Measurements from ENCODE around the gene SLC15A3.

Gene SLC15A3

GRCh38 chr11:60928563-60929001 lies 23.4 kb downstream of the SLC15A3 start:
- no peak for DNase-seq (ENCODE audit: low read depth)

DNA sequence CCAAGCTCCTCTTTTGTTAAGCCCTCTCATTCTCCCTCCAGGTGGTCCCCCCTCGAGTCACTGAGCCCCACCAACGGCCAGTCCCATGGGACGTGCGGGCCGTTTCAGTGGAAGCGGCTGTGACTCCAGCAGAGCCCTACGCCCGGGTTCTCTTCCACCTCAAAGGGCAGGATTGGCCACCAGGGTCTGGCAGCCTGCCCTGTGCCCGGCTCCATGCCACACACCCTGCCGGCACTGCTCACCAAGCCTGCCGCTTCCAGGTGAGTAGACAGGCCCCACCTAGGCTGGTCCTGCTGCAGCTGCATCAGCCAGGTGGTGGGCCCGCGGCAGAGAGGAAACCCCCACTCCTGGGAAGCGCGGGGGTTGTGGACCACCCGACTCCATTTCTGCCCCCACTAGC lies 24.4 kb downstream of the SLC15A3 start:
- no peak for DNase-seq (ENCODE audit: low read depth)

DNA sequence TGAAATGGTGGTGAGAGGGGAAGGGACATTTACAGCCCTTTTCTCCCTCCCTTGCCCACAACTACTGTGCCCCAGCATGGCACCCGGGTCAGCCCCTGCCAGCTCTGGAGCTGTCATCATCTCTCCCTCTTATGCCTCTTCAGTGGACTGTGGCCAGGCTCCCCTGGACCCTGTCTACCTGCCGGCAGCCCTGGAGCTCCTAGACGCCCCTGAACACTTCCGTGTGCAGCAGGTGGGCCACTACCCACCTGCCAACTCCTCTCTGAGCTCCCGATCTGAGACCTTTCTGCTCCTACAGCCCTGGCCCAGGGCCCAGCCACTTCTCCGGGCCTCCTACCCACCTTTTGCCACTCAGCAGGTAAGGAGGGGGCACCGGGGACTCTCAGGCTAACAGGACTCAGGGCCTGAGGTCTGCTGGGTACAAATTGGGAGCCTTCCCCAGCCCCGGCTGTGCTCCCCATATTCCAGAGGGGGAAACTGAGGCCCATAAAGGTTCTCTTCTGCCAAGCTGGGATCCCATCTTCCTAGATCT lies 24.8 kb downstream of the SLC15A3 start:
- no peak for DNase-seq (ENCODE audit: low read depth)

DNA sequence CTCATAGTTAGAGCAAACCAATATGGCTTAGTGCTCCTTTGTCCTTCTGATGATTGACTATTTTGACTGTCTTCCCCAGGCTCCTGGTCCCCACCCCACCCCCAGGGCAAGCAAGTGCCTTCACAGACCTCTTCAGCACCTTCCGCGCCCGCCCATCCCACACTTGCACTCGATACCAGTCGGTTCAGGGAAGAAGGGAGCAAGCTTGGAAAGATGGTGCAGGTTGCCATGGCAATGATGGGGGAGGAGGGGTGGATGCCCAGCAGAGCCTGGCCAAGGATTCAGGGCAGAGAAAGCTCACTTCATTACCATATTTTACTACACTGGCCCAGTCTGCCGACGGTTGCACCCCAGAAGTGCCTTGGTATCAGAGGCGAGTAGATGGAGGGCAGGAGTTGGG lies 25.5 kb downstream of the SLC15A3 start:
- no peak for DNase-seq (ENCODE audit: low read depth)

DNA sequence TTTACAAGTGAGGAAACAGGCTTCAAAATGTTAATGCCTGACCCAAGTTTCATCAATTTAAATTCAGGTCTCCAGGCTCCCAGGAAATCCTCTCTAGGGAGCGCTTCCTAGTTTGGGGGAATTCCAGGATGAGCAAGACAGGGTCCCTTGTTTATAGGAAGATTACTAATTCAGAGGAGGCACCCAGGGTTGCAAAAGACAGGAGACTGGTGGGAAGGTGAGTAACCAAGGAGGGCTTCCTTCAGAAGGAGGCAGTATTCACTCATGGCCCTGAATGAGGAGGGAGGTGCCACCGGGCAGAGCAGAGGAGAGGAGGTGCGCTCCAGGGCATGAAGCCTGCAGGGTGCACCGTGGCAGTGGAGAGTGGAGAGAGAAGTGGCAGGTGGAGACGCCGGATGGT lies 26.1 kb downstream of the SLC15A3 start:
- DNase-seq (ENCODE audit: low read depth): no peak

DNA sequence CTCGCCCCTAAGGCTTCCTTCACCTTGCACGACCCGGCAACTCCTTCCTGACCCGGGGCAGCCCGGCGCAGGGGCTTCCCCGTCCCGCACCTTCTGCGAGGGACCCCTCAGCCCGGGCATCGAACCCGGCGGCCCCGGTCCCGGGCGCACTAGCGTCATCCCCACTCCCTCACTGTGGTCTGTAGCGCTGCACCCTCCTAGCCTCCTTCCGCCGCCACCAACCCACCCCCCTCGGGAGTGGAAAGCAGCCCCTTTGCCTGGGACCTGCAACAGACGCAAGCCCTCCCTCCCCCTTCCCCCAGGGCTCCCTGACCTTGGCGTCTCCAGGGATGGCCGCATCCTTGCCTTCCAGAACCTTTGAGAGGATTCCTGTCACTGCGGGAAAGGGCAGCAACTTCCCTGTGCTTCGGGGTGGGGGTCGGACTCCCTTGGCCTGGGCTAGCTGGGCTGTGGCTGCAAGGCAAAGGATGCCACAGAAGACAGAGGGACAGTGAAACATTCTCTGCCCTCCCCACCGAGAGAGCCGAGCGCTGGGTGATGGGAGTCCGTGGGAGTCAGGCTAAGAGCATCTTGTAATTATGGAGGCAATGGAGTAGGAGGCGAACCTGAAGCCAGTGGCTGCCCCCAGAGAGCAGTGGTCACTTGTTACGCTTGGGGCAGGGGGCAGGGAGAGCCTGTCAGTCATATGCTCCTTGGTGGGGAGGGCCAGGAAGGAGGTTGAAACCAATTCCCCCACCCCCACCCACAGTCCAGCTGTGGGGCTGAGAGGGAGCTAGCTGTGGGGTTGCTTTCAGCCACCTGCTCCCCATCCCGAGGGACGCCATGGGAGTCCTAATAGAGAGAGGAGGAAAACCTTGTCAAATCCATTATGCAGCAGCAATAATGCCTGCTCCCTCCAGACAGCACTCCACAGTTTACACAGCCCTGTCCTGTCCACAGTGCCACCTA lies 26.8 kb downstream of the SLC15A3 start:
- no peak for DNase-seq (ENCODE audit: low read depth)

DNA sequence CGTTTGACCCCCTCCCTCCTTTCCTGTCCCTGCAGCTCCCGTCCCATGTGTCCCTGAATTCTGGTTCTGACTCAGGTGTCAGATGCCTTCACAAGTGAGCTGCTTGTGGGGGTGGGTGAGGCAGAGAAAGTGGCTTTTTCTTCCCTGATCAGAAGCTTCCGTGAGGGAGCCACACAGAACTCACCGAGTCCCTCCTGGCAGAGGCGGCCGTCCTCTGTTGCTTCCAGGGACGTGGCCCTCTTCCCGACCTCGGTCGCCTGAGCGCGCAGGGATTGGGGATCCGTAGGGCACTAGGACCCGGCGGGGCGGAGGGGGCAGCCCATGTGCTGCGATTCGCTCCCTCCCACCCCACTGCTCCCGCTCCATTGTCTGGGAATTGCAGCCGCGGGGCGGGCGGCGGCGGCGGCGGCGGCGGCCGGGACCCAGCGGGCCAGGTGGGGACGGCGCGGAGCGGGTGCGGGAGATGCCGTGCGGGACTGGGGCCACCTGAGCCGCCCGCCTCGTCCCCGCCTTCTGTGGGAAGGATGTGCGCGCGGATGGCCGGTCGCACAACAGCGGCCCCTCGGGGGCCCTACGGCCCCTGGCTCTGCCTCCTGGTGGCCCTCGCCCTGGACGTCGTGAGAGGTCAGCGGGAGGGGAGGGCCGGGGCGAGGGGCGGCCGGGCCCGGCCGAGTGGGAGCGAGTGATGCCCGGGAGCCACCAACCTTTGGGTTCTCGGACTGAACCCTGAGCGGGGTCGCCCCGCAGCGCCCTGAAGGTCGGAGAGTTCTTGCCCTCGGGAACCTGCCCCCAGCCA lies 27.7 kb downstream of the SLC15A3 start, which contains the start of gene TMEM132A:
TMEM132A (plus strand) TSS at position 351 of the 796 bp plus-strand sequence; CDS start at position 525, 174 bp downstream.
- no peak for DNase-seq (ENCODE audit: low read depth)

- DNase-seq (ENCODE audit: low read depth): no peak
Observed at GRCh38 chr11:60923800-60924109, 28.2 kb downstream of the SLC15A3 start.

GRCh38 chr11:60923326-60923725 lies 28.6 kb downstream of the SLC15A3 start:
- no peak for DNase-seq (ENCODE audit: low read depth)

- DNase-seq (ENCODE audit: low read depth): no peak
Observed at GRCh38 chr11:60922906-60923305, 29.1 kb downstream of the SLC15A3 start.

GRCh38 chr11:60921777-60922335 lies 30.1 kb downstream of the SLC15A3 start:
- DNase-seq (ENCODE audit: low read depth): no peak

GRCh38 chr11:60921259-60921658 lies 30.7 kb downstream of the SLC15A3 start:
- no peak for DNase-seq (ENCODE audit: low read depth)

- DNase-seq (ENCODE audit: low read depth): no peak
Observed at GRCh38 chr11:60919956-60920355, 32.0 kb downstream of the SLC15A3 start.

GRCh38 chr11:60919320-60919719 lies 32.7 kb downstream of the SLC15A3 start:
- DNase-seq (ENCODE audit: low read depth): no peak

DNA sequence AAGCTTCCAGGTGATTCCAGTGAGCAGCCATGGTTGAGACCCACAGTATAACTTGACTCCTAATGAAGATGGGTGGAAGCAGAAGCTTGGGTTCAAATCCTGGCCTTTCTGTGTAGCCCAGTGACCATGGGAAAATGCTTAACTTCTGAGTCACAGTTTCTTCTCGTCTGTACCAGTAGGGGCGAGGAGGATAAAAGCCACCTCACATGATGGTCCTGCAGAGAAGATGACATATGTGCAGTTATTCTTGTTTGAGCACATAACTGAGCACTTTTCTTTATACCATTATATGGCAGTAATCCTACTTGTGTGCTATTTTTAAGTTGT lies 33.1 kb downstream of the SLC15A3 start:
- DNase-seq (ENCODE audit: low read depth): no peak

DNA sequence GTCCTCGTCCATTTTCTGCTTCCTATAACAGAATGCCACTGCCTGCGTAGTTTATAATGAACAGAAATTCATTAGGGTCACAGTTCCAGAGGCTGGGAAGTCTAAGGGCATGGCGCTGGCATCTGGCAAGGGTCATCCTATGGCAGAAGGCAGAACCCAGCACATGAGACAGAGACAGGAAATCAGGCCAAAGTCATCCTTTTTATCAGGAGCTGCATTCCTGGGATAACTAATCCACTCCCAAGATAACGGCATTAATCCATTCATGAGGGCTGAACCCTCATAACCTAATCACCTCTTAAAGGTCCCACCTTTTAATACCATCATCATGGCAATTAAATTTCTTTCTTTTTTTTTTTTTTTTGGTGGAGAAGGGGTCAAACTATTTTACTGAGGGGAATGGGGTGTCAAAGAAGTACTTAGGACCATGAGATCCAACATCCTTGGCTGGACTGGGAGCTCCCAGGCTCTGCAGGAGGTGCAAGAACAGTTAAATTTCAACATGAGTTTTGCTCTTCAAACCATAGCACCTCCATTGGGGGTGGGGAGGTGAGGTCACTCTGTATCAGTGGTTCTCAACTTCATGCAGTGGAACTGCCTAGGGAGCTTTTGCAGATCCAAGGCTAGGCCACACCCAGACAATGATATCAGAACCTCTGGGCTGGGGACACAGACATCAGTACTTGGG lies 33.6 kb downstream of the SLC15A3 start:
- DNase-seq (ENCODE audit: low read depth): no peak

DNA sequence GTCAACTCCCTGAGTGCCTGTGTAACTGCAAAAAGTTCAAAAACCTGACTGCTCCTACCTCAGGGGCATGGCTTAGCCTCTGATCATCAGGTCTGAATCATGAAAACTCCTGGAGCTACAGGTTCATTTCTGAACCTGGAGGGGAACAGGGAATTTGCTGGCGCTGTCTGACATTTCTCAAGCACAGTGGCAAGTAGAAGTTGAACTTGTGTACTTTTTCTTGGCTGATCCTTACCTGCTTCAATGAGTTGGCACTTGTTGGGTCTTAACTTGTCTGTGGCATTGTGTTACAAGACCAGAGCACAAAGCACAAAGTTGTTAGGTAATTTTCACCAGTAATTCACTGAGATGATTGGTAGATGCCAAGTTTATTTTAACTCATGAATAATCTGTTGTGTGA lies 34.7 kb downstream of the SLC15A3 start:
- DNase-seq (ENCODE audit: low read depth): no peak

DNA sequence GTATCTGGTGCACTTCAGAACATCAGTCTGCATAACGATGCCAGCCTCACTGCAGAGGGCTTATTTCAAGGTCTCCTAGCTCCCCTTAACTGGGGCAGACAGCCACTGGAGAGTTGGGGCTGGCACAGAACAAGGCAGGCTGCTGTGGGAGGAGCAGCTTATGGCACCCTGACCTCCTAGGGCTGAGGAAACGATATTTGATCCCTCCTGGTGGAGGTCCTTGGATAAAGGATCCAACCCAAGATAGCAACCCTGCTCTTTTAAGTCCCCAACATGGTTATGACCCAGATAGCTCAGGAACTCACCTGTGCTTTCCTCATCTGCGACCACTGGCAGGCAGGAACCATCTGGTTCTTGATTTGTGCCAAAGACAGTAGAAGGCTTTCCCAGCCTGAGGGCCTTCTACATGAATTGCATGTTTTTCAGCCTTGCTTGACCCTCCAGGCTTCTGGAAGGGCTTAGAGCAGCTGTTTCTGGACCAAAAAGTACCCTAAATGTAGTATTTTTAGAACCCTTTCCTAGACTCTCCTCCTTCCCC lies 35.2 kb downstream of the SLC15A3 start:
- no peak for DNase-seq (ENCODE audit: low read depth)

- no peak for DNase-seq (ENCODE audit: low read depth)
Observed at GRCh38 chr11:60915248-60915914, 36.6 kb downstream of the SLC15A3 start.

DNA sequence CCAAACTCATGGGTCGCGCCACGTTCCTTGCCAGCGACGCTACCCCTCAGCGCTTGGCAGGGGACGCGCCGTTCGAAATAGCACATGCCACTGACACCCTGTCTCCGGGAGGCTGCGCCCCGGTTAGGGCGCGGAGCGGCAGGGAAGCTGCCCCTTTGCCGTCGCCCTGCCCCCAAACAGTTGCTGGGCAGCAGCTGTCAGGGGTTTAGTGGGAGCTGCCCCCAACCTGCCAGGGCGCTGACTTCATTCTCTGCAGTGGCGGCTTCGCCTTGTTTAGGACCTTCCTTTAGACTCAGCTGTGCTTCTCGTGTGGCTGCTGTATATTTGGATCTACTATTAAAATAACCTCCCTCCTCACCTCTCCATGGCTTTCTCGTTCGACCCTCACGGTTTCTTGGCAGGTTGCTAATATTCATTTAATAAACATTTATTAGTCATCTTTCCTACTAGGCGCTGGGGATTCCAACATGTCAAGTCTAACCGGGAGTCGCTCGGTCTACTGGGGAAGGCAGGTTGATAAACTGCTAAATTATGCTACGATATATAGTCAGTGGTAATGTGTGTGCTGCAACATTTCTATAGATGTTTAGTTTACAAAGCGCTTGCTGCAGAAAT lies 37.2 kb downstream of the SLC15A3 start:
- no peak for DNase-seq (ENCODE audit: low read depth)

Measured in GM04504 (cell line).